ENCODE measurements around the gene TSPAN9. TPM values are rescaled to one million over a fixed set of nuclear protein-coding genes. Genes with fewer than 3 reads are reported as not detected.

TSPAN9 gene
- polyA plus RNA-seq, 2 of the 4 experiments (the other 2 are of a cell fraction): 12.4 to 16.1 TPM

DNA sequence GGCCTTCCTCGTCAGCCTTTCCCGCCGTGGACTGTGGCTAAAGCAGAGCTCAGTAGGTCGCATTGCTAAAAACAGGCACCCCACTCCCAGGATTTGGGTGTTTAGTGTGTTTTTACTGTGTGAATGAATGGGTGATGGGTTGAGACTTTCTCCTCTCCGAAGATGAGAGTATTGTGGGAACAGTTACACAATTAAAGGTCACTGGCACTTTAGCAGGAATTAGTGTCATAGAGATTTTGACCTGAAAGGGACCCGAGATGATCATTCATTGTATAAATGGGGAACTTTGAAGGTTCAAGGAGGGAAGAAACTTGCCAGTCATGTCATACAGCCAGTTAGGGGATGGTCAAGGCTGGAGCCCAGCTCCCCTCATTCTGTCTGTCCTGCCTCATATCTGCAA is 56.9 kb downstream of the TSPAN9 start (continued):
- TF ChIP-seq, protein P1, sequence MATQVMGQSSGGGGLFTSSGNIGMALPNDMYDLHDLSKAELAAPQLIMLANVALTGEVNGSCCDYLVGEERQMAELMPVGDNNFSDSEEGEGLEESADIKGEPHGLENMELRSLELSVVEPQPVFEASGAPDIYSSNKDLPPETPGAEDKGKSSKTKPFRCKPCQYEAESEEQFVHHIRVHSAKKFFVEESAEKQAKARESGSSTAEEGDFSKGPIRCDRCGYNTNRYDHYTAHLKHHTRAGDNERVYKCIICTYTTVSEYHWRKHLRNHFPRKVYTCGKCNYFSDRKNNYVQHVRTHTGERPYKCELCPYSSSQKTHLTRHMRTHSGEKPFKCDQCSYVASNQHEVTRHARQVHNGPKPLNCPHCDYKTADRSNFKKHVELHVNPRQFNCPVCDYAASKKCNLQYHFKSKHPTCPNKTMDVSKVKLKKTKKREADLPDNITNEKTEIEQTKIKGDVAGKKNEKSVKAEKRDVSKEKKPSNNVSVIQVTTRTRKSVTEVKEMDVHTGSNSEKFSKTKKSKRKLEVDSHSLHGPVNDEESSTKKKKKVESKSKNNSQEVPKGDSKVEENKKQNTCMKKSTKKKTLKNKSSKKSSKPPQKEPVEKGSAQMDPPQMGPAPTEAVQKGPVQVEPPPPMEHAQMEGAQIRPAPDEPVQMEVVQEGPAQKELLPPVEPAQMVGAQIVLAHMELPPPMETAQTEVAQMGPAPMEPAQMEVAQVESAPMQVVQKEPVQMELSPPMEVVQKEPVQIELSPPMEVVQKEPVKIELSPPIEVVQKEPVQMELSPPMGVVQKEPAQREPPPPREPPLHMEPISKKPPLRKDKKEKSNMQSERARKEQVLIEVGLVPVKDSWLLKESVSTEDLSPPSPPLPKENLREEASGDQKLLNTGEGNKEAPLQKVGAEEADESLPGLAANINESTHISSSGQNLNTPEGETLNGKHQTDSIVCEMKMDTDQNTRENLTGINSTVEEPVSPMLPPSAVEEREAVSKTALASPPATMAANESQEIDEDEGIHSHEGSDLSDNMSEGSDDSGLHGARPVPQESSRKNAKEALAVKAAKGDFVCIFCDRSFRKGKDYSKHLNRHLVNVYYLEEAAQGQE (IDR thresholded peaks at IDR 0.05): no peak
- TF ChIP-seq ZC3H11A (IDR thresholded peaks at IDR 0.05) (no peak), SREBF2 (IDR thresholded peaks at IDR 0.05) (no peak), CHD4 (IDR thresholded peaks at IDR 0.05; ENCODE audit: borderline replicate concordance) (no peak), CBX8 (IDR thresholded peaks at IDR 0.05) (no peak)
- TF ChIP-seq, protein P2, sequence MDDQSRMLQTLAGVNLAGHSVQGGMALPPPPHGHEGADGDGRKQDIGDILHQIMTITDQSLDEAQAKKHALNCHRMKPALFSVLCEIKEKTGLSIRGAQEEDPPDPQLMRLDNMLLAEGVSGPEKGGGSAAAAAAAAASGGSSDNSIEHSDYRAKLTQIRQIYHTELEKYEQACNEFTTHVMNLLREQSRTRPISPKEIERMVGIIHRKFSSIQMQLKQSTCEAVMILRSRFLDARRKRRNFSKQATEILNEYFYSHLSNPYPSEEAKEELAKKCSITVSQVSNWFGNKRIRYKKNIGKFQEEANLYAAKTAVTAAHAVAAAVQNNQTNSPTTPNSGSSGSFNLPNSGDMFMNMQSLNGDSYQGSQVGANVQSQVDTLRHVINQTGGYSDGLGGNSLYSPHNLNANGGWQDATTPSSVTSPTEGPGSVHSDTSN (IDR thresholded peaks at IDR 0.05): no peak

DNA sequence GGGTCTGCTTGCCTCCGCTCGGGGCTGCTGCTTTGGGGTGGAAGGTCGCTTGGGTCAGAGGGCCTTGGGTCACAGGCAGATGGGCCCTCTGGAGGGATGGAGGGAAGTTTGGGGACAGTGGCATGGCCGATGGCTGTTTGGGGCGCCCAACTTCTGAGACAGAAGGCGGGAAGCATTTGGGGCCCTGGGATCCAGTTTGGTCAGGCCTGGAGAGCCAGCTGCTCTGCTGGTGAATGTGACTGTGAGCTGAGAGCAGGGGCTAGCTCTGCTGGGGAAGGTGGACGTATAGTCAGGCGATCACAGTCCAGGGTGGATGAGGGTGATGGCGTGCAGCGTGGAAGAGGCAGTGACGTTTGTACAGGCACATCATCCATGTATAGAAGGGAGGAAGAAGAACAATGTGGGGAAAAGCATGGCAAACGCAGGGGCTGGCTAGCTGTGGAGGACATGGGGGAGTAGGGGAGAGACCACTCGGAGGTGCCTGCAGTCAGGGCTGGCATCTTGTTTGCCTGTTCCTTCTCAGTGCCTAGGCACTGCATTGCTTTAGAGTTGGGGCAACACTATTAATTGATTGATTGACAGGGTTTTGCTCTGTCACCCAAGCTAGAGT is 57.5 kb downstream of the TSPAN9 start:
- H3K4me1 ChIP-seq: peaks cover 11% of the 10 kb centered on the region; the same call in 1 of the 3 replicates
- TF ChIP-seq, protein P3, sequence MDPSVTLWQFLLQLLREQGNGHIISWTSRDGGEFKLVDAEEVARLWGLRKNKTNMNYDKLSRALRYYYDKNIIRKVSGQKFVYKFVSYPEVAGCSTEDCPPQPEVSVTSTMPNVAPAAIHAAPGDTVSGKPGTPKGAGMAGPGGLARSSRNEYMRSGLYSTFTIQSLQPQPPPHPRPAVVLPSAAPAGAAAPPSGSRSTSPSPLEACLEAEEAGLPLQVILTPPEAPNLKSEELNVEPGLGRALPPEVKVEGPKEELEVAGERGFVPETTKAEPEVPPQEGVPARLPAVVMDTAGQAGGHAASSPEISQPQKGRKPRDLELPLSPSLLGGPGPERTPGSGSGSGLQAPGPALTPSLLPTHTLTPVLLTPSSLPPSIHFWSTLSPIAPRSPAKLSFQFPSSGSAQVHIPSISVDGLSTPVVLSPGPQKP (IDR thresholded peaks at IDR 0.05; ENCODE audit: low read depth, low read length): no peak
- TF ChIP-seq TP53 (CRISPR knock-in tag; IDR thresholded peaks at IDR 0.05) (no peak), ZC3H11A (IDR thresholded peaks at IDR 0.05) (no peak), MYC (IDR thresholded peaks at IDR 0.05; ENCODE audit: borderline replicate concordance, low read length) (no peak), KDM1A (IDR thresholded peaks at IDR 0.05; ENCODE audit: low read depth) (no peak), NPAS2 (CRISPR knock-in tag; IDR thresholded peaks at IDR 0.05; ENCODE audit: borderline replicate concordance) (no peak), CHD4 (IDR thresholded peaks at IDR 0.05; ENCODE audit: borderline replicate concordance) (no peak), RFX5 (IDR thresholded peaks at IDR 0.05) (no peak), ZNF302 (CRISPR knock-in tag; IDR thresholded peaks at IDR 0.05) (no peak), HOXA7 (CRISPR knock-in tag; IDR thresholded peaks at IDR 0.05) (no peak), EP300 (IDR thresholded peaks at IDR 0.05) (no peak), PHF8 (IDR thresholded peaks at IDR 0.05; ENCODE audit: borderline replicate concordance, low read depth) (no peak)
- TF ChIP-seq, protein P4, sequence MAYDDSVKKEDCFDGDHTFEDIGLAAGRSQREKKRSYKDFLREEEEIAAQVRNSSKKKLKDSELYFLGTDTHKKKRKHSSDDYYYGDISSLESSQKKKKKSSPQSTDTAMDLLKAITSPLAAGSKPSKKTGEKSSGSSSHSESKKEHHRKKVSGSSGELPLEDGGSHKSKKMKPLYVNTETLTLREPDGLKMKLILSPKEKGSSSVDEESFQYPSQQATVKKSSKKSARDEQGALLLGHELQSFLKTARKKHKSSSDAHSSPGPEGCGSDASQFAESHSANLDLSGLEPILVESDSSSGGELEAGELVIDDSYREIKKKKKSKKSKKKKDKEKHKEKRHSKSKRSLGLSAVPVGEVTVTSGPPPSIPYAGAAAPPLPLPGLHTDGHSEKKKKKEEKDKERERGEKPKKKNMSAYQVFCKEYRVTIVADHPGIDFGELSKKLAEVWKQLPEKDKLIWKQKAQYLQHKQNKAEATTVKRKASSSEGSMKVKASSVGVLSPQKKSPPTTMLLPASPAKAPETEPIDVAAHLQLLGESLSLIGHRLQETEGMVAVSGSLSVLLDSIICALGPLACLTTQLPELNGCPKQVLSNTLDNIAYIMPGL (CRISPR knock-in tag; IDR thresholded peaks at IDR 0.05; ENCODE audit: borderline replicate concordance): no peak
- TF ChIP-seq, protein P5, sequence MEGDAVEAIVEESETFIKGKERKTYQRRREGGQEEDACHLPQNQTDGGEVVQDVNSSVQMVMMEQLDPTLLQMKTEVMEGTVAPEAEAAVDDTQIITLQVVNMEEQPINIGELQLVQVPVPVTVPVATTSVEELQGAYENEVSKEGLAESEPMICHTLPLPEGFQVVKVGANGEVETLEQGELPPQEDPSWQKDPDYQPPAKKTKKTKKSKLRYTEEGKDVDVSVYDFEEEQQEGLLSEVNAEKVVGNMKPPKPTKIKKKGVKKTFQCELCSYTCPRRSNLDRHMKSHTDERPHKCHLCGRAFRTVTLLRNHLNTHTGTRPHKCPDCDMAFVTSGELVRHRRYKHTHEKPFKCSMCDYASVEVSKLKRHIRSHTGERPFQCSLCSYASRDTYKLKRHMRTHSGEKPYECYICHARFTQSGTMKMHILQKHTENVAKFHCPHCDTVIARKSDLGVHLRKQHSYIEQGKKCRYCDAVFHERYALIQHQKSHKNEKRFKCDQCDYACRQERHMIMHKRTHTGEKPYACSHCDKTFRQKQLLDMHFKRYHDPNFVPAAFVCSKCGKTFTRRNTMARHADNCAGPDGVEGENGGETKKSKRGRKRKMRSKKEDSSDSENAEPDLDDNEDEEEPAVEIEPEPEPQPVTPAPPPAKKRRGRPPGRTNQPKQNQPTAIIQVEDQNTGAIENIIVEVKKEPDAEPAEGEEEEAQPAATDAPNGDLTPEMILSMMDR (IDR thresholded peaks at IDR 0.05): no peak
- TF ChIP-seq, protein P6, sequence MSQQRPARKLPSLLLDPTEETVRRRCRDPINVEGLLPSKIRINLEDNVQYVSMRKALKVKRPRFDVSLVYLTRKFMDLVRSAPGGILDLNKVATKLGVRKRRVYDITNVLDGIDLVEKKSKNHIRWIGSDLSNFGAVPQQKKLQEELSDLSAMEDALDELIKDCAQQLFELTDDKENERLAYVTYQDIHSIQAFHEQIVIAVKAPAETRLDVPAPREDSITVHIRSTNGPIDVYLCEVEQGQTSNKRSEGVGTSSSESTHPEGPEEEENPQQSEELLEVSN (IDR thresholded peaks at IDR 0.05; ENCODE audit: borderline replicate concordance, low read depth): no peak
- TF ChIP-seq, protein P2 (IDR thresholded peaks at IDR 0.05): no peak
- no peak overlapping the region for H3K27ac ChIP-seq
- no peak overlapping the region for H3K4me3 ChIP-seq
- CTCF ChIA-PET: interaction anchor here (0.6 to 13.0 kb wide), 49 partner anchors 8 to 854 kb away, joined by 3 to 353 read pairs (median 4); no protein-coding TSS in a partner anchor
- POLR2A ChIA-PET: no interaction called here
- H3K9me3 ChIP-seq: no peaks in the 10 kb centered on the region
- DNase-seq (ENCODE audit: low read depth in 1 of 2, low spot score in 1 of 2): no peak
- no peak overlapping the region for H3K4me2 ChIP-seq
- no peak for FAIRE-seq
- ATAC-seq: no peak
- WGBS (ENCODE audit: missing lambda C conversion rate): 66% methylated on average over 13 of the region's 13 CpGs
